ENCODE measurements around the gene CLVS2.

CLVS2 gene

DNA sequence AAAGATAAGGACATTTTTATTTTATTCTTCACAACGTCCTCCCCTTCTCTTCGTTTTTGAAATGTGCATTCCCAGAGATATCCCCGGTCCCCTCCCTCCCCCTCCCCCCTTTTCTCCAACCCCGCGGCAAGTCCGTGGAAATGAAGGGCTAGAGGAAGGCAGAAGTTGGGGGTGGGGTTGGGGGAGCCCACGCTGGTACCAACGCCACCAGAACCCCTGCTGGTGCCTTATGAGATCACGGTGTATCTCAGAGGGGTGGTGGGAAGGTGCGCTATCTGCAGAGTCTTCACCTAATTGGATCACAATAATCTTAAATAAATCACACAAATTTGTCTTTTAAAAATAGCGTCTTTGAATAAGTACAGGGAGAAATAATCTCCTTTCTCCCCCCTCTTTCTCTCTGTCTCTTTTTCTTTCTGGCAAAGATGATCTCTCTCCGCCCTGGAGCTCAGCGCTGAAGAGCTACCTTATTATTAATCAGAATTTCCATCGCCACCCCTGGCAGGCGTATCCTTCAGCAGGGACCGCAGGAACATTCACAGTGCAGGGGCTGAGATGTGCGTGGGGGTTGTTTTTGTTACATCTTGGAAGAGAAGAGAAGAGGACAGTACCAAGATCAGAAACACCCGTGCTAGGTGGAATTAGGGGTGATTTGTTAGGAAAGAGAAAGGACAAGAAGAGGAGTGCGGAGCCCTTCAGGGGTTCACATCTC is 915 bp downstream of the CLVS2 start:
- H3K4me3 ChIP-seq (ENCODE audit: insufficient read depth, low read depth, low read length, poor library complexity, severe bottlenecking) = no peak overlapping the region
- no peaks in the 10 kb centered on the region for H3K36me3 ChIP-seq (ENCODE audit: control insufficient read depth, insufficient read depth, low read length)
- H3K27ac ChIP-seq (ENCODE audit: insufficient read depth, low read length, poor library complexity, severe bottlenecking) = no peak overlapping the region
- H3K4me1 ChIP-seq (ENCODE audit: control insufficient read depth, insufficient read depth, low read length, poor library complexity, severe bottlenecking) = no peaks in the 10 kb centered on the region
- peaks cover 4% of the 10 kb centered on the region for H3K27me3 ChIP-seq (replicated peaks; ENCODE audit: control insufficient read depth, insufficient read depth, low read length, poor library complexity, severe bottlenecking)
- DNase-seq = no peak
- H3K9me3 ChIP-seq (ENCODE audit: control insufficient read depth, low read length) = no peaks in the 10 kb centered on the region

DNA sequence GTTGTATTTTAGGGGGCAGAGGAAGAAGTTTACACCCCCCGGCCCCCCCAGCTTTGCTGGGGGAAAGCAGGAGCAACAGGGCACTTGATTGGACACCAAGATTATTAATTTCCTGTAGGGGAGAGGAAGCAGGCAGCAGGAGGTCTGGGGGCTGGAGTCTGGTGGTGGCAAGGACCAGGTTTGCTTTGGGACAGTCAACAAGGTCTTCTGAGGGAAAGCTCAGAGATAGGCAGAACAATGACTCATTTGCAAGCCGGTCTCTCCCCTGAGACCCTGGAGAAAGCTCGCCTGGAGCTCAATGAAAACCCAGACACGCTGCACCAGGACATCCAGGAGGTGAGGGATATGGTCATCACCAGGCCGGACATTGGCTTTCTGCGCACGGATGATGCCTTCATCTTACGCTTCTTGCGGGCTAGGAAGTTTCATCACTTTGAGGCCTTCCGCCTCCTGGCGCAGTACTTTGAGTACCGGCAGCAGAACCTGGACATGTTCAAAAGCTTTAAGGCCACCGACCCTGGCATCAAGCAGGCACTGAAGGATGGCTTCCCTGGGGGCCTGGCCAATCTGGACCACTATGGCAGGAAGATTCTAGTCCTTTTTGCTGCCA is 1.6 kb downstream of the CLVS2 start:
- no peaks in the 10 kb centered on the region for H3K36me3 ChIP-seq (ENCODE audit: control insufficient read depth, insufficient read depth, low read length)
- H3K27me3 ChIP-seq (replicated peaks; ENCODE audit: control insufficient read depth, insufficient read depth, low read length, poor library complexity, severe bottlenecking) = peaks cover 4% of the 10 kb centered on the region
- H3K9me3 ChIP-seq (ENCODE audit: control insufficient read depth, low read length) = no peaks in the 10 kb centered on the region
- H3K4me1 ChIP-seq (ENCODE audit: control insufficient read depth, insufficient read depth, low read length, poor library complexity, severe bottlenecking) = no peaks in the 10 kb centered on the region
- H3K27ac ChIP-seq (ENCODE audit: insufficient read depth, low read length, poor library complexity, severe bottlenecking) = no peak overlapping the region
- H3K4me3 ChIP-seq (ENCODE audit: insufficient read depth, low read depth, low read length, poor library complexity, severe bottlenecking) = no peak overlapping the region
- DNase-seq = no peak

DNA sequence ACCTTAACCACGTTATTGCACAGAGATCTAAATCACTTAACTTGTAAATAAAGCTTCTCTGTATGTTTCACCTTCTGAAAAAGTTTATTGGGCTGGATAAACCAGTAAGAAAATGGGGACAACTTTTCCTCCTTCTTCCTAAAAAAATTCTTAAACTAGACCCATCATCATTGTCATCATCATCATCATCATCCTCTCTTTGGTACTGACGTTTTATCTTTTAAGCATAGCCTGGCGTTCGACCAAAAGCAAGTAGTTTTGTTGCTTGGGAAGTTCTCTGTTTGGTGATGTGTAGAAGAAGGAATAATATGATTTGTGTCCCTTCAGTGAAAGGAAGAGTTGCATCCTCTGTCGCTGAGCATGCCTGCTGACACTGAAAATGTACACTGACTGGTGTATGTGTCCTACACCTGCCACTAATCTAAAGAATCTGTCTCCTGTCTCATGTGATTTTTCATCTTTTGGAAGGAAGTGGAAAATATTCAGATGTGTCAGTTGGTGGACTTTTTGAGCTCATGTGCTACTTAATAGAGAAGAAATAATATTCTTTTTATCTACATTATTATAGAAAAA is 2.5 kb downstream of the CLVS2 start:
- Histone ChIP-seq H3K4me3 (ENCODE audit: insufficient read depth, low read depth, low read length, poor library complexity, severe bottlenecking) (no peak overlapping the region), H3K27me3 (replicated peaks; ENCODE audit: control insufficient read depth, insufficient read depth, low read length, poor library complexity, severe bottlenecking) (peaks cover 4% of the 10 kb centered on the region), H3K36me3 (ENCODE audit: control insufficient read depth, insufficient read depth, low read length) (no peaks in the 10 kb centered on the region), H3K9me3 (ENCODE audit: control insufficient read depth, low read length) (no peaks in the 10 kb centered on the region), H3K27ac (ENCODE audit: insufficient read depth, low read length, poor library complexity, severe bottlenecking) (no peak overlapping the region), H3K4me1 (ENCODE audit: control insufficient read depth, insufficient read depth, low read length, poor library complexity, severe bottlenecking) (no peaks in the 10 kb centered on the region)
- no peak for DNase-seq

DNA sequence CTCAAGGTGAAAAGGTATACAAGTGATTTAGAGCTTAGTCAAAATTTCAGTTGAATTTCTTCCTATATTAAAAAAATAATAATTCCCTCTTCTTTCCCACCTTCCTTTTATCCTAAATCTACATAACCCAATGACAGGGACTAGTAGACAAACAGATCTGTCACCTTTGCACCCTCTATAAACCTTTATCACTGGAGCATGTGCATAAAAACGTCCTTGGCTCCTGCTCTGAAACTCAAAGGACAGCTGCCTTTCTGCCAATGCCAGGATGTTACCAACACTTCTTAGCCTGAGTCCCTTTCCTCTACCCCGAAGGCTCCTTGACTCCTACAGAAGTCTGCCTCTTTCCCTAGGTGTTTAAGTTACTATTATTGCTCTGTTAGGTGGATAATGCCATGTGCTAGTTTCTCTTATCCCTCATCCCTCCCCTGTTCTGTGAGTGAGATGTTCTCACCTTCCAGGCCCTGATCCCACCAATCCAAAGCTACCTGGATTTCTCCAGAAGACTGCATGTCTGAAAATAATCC is 4.3 kb downstream of the CLVS2 start:
- H3K4me1 ChIP-seq (ENCODE audit: control insufficient read depth, insufficient read depth, low read length, poor library complexity, severe bottlenecking) = no peaks in the 10 kb centered on the region
- no peaks in the 10 kb centered on the region for H3K9me3 ChIP-seq (ENCODE audit: control insufficient read depth, low read length)
- H3K36me3 ChIP-seq (ENCODE audit: control insufficient read depth, insufficient read depth, low read length) = no peaks in the 10 kb centered on the region
- peaks cover 4% of the 10 kb centered on the region for H3K27me3 ChIP-seq (replicated peaks; ENCODE audit: control insufficient read depth, insufficient read depth, low read length, poor library complexity, severe bottlenecking)
- no peak overlapping the region for H3K4me3 ChIP-seq (ENCODE audit: insufficient read depth, low read depth, low read length, poor library complexity, severe bottlenecking)
- no peak overlapping the region for H3K27ac ChIP-seq (ENCODE audit: insufficient read depth, low read length, poor library complexity, severe bottlenecking)
- DNase-seq = no peak

DNA sequence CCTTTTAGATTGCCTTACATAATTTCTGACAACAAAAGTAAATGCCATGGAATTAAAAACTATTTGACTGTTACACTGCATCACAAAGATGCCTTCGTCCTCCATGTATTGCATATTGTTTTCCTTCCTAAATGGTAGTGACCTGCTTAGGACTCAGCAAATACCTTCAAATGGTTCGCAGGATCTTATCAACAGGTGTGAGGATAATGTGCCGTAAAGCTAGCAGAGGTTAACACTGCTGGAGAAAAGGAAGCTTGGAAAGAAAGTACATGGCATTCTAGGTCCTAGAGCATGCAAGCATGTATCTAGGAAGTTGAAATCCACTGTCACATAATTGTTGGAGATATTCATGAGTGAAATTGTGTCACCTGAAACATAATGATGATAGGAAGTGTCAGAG is 5.5 kb downstream of the CLVS2 start:
- peaks cover 4% of the 10 kb centered on the region for H3K27me3 ChIP-seq (replicated peaks; ENCODE audit: control insufficient read depth, insufficient read depth, low read length, poor library complexity, severe bottlenecking)
- no peak overlapping the region for H3K4me3 ChIP-seq (ENCODE audit: insufficient read depth, low read depth, low read length, poor library complexity, severe bottlenecking)
- no peak for DNase-seq
- no peaks in the 10 kb centered on the region for H3K36me3 ChIP-seq (ENCODE audit: control insufficient read depth, insufficient read depth, low read length)
- no peak overlapping the region for H3K27ac ChIP-seq (ENCODE audit: insufficient read depth, low read length, poor library complexity, severe bottlenecking)
- H3K4me1 ChIP-seq (ENCODE audit: control insufficient read depth, insufficient read depth, low read length, poor library complexity, severe bottlenecking) = no peaks in the 10 kb centered on the region
- H3K9me3 ChIP-seq (ENCODE audit: control insufficient read depth, low read length) = no peaks in the 10 kb centered on the region

DNA sequence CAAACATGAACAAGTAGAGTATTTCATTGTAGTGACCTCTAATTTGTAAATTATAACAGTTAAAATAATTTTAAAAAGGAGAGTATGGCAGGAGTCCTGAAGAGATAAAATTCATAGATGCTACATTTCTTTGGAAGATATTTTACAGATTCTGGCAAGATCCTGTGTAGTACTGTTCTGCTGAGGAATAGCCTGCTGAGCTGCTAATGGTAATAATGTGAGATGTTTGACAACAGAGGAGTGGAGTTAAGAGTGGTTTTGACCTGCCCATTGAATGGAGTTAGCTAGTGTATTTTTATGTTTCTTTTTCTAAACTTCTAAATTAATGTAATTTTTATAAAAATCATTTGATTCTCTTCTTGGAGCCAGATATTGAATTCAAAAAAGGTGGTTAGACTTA is 11.8 kb downstream of the CLVS2 start:
- DNase-seq = no peak
- H3K4me3 ChIP-seq (ENCODE audit: insufficient read depth, low read depth, low read length, poor library complexity, severe bottlenecking) = no peak overlapping the region
- no peaks in the 10 kb centered on the region for H3K4me1 ChIP-seq (ENCODE audit: control insufficient read depth, insufficient read depth, low read length, poor library complexity, severe bottlenecking)
- no peaks in the 10 kb centered on the region for H3K27me3 ChIP-seq (replicated peaks; ENCODE audit: control insufficient read depth, insufficient read depth, low read length, poor library complexity, severe bottlenecking)
- no peaks in the 10 kb centered on the region for H3K36me3 ChIP-seq (ENCODE audit: control insufficient read depth, insufficient read depth, low read length)
- no peak overlapping the region for H3K27ac ChIP-seq (ENCODE audit: insufficient read depth, low read length, poor library complexity, severe bottlenecking)
- no peaks in the 10 kb centered on the region for H3K9me3 ChIP-seq (ENCODE audit: control insufficient read depth, low read length)

DNA sequence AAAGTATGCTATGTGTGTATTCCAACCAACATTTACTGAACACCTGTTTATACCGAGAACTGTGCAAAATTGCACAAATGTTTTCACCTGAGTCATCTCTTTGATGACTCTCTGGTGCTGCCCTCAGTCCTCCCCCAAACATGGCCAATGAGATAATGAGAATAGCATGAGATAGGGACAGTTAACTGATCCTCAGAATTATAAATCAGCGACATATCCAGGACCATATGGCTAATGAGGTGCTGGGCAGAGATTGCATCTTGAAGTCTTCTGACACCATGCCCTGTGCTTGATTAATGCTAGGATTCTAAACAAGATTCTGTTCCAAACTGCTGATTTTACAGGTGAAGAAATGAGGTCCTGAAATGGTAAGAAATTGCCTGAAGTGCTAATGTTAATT is 13.0 kb downstream of the CLVS2 start:
- no peak overlapping the region for H3K27ac ChIP-seq (ENCODE audit: insufficient read depth, low read length, poor library complexity, severe bottlenecking)
- DNase-seq = no peak
- no peaks in the 10 kb centered on the region for H3K36me3 ChIP-seq (ENCODE audit: control insufficient read depth, insufficient read depth, low read length)
- no peaks in the 10 kb centered on the region for H3K27me3 ChIP-seq (replicated peaks; ENCODE audit: control insufficient read depth, insufficient read depth, low read length, poor library complexity, severe bottlenecking)
- no peak overlapping the region for H3K4me3 ChIP-seq (ENCODE audit: insufficient read depth, low read depth, low read length, poor library complexity, severe bottlenecking)
- no peaks in the 10 kb centered on the region for H3K9me3 ChIP-seq (ENCODE audit: control insufficient read depth, low read length)
- no peaks in the 10 kb centered on the region for H3K4me1 ChIP-seq (ENCODE audit: control insufficient read depth, insufficient read depth, low read length, poor library complexity, severe bottlenecking)

DNA sequence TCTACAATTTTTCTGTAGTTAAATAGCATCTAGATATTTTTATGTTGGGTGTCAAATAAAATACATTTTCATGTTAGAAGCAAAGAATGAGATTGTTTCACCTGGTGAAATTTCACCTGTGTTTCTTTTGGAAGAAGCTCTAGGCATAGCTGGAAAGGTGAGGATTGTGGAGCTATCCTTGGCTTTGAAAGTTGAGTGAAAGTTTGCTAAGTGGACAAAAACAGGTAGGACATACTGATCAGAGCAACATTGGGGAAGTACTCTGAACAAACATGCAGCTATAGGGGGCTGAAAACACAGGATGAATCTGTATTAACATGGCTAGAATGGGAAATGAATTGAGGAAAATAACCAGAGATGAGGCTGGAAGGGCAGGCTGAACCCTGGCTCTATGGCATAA is 18.8 kb downstream of the CLVS2 start:
- H3K27me3 ChIP-seq (replicated peaks; ENCODE audit: control insufficient read depth, insufficient read depth, low read length, poor library complexity, severe bottlenecking) = no peaks in the 10 kb centered on the region
- H3K4me3 ChIP-seq (ENCODE audit: insufficient read depth, low read depth, low read length, poor library complexity, severe bottlenecking) = no peak overlapping the region
- H3K27ac ChIP-seq (ENCODE audit: insufficient read depth, low read length, poor library complexity, severe bottlenecking) = no peak overlapping the region
- H3K9me3 ChIP-seq (ENCODE audit: control insufficient read depth, low read length) = no peaks in the 10 kb centered on the region
- DNase-seq = no peak
- H3K36me3 ChIP-seq (ENCODE audit: control insufficient read depth, insufficient read depth, low read length) = no peaks in the 10 kb centered on the region
- H3K4me1 ChIP-seq (ENCODE audit: control insufficient read depth, insufficient read depth, low read length, poor library complexity, severe bottlenecking) = no peaks in the 10 kb centered on the region

DNA sequence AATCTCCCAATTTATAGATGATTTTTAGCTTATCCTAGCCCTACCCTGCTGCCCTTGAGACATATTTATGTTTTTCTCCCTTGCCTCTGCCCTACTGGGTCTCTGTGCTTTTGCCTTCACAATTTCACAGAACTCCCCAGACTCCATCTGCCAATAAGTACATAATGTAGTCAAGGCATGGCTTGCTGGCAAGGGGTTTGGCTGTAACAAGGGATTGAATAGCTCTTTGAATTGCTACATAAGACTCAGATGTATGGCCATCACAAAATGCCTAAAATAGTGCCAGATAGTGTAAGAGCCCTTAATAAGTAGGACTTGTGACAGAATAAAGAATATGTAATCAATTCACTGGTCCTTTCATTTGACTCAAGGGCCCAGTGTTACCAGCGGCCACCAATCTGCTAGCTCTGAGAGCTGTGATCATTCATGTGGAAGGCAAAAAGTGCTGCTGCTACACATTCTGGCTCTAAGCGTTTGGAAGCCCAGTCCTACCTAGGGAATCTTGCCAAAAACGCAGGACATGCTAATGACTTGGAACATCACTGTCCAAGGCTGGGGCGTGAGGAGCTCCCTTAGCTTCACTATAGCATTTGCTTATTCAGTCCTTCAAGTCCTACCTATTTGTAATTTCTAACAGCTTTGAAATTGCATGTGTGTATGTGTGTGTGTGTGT is 20.5 kb downstream of the CLVS2 start:
- H3K4me3 ChIP-seq (ENCODE audit: insufficient read depth, low read depth, low read length, poor library complexity, severe bottlenecking) = no peak overlapping the region
- no peaks in the 10 kb centered on the region for H3K4me1 ChIP-seq (ENCODE audit: control insufficient read depth, insufficient read depth, low read length, poor library complexity, severe bottlenecking)
- no peak for DNase-seq
- H3K9me3 ChIP-seq (ENCODE audit: control insufficient read depth, low read length) = no peaks in the 10 kb centered on the region
- no peaks in the 10 kb centered on the region for H3K36me3 ChIP-seq (ENCODE audit: control insufficient read depth, insufficient read depth, low read length)
- H3K27me3 ChIP-seq (replicated peaks; ENCODE audit: control insufficient read depth, insufficient read depth, low read length, poor library complexity, severe bottlenecking) = no peaks in the 10 kb centered on the region
- no peak overlapping the region for H3K27ac ChIP-seq (ENCODE audit: insufficient read depth, low read length, poor library complexity, severe bottlenecking)
